Measurements from ENCODE around the gene RBM4B.

RBM4B gene

GRCh38 chr11:66686801-66687750, 9.4 kb upstream of the RBM4B start:
- no peak for DNase-seq

- DNase-seq, result no peak
Observed at GRCh38 chr11:66686100-66686785, 8.6 kb upstream of the RBM4B start.

DNA sequence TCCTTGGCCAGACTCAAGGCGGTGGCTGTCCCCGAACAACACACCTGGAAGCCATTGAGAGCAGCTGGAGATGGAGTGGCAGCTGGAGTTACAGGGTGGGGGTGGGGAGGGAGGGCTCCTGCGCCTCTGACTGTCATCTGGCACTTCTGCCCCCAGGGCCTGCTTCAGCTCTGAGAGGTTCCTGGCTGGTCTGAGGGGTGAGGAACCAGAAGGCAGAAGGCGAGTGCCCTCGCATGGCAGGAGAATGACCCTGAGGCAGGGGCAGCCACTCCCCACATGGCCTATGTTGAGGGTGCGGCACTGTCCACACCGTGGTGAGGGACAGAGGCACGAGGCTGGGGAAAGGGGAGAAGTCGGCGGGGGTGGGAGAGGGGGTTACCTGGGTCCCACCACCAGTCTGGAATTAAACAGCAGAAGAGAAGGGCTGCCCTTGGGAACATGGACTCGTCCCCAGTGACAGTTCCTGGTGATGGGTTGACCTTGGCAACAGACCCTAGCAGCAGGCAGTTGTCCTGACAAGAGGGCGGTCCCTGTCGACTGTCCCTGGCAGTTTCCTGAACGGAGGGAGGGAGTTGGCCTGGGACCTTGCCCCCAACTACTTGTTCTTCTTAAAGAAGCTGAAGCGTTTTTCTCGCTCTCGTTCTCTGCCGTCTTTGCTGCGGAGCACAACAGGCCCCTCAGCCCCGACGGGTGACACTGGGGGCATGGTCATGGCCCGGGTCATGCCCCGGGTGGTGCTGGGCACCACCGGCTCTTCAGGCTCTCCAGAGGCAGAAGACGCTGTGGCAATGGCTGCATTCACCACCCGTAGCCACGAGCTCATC, 7.8 kb upstream of the RBM4B start:
- no peak for DNase-seq

DNA sequence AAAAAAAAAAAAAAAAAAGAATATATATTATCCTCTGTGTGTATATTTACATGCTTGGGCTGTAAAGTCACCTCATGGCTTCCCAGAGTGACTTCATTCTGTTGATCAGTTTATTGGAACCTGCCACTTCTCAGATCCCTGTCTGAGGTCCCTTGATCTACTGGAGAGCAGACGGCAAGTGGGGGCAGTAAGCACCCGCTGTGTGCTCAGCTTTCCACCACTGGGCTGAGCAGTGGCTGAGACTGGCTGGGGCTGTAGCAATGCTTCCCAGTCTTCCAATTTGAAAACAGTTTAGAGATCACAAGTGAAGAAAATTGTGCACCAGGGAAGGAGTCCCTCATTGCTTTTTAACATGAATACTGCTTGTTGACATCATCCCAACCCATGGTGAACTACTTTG, 6.9 kb upstream of the RBM4B start:
- DNase-seq, result no peak

- DNase-seq, result no peak
Observed at GRCh38 chr11:66683877-66684276, 6.2 kb upstream of the RBM4B start.

GRCh38 chr11:66680966-66681645, 3.4 kb upstream of the RBM4B start:
- no peak for DNase-seq

DNA sequence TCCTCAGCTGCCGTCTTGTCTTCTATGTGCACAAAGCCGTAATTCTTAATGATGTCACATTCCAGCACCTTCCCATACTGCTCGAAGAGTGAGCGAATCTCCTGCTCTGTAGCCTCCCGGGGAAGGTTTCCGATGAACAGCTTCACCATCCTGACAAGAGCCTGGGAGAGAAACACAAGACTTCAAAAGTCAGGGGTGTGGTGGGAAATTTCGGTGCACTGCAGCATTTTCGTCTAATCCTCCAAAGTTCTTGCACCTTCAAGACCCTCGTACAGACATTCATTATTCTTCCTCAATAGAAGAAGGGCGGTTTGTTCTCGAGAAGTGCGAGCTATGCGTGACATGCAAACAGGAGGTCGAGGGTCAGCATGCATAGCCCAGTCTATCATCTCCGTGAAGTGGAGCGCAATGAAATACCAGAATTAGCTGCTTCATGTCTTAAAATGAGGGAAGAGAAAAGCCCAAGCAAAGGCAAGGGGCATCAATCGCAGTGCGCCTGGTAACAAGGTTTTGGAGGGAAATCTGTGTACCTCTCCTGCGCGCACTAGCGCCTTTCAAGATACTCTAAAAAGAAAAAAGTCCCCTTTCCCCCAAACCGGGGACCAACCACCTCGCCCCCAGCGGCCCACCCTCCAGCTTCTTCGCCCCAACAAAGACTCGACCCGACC, 622 bp downstream of the RBM4B start:
- DNase-seq, result no peak

- DNase-seq, result no peak
Observed at GRCh38 chr11:66676282-66676919, 1.3 kb downstream of the RBM4B start.

- DNase-seq, result no peak
Observed at GRCh38 chr11:66674964-66675602, 2.6 kb downstream of the RBM4B start.

DNA sequence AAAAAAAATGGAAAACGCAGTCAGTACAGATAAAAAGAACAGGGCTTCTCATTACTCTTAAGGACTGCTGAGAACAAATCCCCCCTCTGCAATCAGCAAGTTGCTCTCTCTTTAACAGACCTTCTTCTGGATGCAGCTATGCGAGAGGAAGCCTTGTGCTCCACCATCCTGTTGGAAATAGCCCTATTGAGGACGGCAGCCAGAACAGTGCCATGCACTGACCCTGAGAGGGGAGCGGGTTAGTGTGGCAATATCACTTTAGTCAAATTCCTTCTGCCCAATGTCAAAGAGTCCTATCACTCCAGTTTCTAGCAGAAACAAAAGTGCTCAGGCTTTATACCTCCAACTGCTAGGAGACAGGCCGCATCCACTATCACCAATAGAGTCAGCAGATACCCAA, 6.9 kb downstream of the RBM4B start:
- no peak for DNase-seq

DNA sequence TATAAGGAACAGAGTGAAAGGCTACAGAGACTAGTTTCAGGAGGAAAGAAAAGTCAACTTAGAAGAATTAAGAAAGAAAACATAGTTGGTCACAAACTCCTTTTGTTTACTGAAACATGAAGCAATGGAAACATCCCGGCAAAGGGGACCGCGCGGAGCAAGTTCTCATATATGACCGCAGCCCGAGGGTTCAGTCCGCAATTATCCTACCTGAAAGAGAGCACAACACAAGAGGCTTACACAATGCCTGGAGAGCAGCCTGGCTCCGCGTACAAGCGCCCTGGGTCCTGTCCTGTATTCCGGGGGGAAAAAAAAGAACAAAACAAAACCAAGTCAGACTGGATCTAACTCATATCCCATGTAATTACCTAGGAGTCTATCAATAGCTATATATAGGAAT, 12.3 kb downstream of the RBM4B start:
- DNase-seq, result no peak

DNA sequence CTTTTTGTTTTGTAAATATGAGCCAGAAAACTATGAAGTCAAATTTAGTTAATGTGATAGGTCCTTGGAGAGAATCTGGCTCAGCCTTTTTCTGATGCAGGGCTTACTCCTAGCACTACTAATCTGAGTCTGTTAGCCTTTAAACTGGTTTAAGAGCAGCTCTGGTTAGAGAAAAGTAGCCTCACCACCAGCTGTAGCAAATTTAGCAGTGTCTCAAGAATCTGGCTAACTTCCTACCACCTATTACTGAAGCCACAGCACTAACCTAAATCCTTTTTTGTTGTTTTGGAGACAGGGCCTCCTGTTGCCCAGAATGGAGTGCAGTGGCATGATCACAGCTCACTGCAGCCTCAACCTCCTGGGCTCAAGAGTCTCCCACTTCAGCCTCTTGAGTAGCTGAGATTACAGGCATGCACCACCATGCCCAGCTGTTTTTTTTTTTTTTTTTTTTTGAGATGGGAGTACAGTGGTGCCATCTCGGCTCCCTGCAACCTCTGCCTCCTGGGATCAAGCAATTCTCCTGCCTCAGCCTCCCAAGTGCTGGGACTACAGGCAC, 13.9 kb downstream of the RBM4B start:
- DNase-seq, result no peak

DNA sequence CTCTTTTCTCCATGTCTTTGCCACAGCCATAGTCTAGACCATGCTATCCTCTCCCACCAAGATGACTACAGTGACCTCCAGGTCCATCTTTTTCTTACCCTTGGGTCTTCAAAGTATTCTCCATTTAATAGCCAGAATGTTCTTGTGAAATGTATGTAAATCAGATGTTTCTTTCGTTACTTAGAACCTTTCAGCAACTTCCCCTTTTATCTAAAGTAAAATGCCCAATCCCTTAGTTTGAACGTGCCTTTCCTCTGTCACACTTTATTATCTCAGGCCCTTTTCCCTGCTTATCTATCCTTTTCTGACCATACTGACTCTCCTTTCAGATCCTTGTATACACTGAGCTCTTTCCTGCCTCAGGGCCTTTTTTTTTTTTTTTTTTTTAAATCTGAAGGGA, 17.9 kb downstream of the RBM4B start:
- no peak for DNase-seq

DNA sequence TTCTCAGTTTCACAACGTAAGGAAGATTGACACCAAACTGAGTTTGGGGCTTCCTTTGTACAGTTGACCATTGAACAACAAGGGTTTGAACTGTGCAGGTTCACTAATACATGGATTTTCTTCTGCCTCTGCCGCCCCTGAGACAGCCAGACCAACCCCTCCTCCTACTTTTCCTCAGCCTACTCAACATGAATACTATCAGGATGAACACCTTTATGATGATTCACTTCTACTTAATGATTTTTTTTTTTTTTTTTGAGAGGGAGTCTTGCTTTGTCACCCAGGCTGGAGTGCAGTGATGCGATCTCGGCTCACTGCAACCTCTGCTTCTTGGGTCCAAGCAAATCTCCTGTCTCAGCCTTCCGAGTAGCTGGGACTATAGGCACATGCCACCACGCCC, 24.6 kb downstream of the RBM4B start:
- no peak for DNase-seq

GRCh38 chr11:66652651-66653050, 25.0 kb downstream of the RBM4B start:
- no peak for DNase-seq

- no peak for DNase-seq
Observed at GRCh38 chr11:66651016-66651415, 26.7 kb downstream of the RBM4B start.

GRCh38 chr11:66649903-66650302, 27.8 kb downstream of the RBM4B start:
- no peak for DNase-seq

GRCh38 chr11:66646828-66647227, 30.9 kb downstream of the RBM4B start:
- DNase-seq, result no peak

- no peak for DNase-seq
Observed at GRCh38 chr11:66643745-66644437, 33.8 kb downstream of the RBM4B start.

DNA sequence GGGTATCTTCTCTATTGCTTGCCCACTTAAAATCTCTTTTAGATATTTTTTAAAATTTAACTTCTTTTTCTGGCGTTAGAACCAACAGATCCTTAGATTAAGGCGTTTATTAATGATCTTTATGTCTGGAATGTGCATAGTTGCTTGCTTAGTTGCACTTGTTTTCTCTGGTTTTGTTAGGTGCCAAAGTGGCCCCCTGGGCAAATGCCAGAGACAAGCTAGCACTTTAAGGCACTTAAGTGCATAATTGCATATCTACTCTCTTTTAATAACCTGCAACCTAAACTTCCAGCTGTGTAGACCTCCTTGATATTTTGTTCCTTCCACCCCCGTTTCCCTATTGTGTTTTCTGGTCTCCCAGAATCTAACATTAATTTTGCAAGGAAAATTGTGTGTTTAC, 35.9 kb downstream of the RBM4B start:
- no peak for DNase-seq
